HPDE6-E6E7 (cell line): ENCODE results near the gene NET1.
"Not testable (repeated sequence)": the region's sequence is repeated elsewhere in the genome, so short reads cannot be mapped to it uniquely, and the experiment has no call there.

Experiments used
- DNase-seq: peaks from one replicate; pipeline ENCODE4 v3.0.0; 2011; ENCODE audit warnings: missing footprints; ENCODE audit errors: extremely low spot score

NET1 gene

DNA sequence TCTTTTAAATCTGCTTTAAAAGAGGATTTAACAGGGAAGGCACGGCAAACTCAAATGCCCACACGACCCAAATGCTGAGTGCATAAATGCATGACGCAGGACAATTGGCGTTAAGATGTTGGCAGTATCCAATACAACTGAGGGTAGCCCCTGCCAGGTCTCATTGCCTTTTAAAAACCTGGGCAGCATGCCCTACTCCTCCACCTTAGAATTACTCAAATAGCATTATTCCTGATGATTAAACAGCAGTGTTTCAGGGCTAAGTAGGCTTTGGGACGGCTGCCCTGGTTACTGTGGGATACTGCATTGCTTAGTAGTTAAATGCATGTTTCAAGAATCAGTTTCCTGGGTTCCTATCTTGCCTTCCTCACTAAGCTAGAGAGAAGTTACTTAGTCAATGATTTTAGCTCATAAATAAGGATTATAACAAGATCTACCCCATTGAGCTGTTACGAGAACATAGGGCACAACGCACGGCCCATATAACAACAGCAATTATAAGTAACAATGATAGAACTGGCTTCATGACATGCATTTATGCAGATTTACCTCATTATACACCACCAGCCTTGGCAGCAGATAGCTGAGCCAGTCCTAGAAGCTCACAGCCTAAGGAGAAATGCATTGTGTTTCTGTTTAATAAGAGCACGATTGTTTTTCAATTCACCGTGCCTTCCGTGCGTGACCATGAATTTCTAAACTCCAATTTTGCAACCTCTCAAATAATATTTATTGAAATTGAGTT is 15.6 kb upstream of the NET1 start:
- no peak for DNase-seq

DNA sequence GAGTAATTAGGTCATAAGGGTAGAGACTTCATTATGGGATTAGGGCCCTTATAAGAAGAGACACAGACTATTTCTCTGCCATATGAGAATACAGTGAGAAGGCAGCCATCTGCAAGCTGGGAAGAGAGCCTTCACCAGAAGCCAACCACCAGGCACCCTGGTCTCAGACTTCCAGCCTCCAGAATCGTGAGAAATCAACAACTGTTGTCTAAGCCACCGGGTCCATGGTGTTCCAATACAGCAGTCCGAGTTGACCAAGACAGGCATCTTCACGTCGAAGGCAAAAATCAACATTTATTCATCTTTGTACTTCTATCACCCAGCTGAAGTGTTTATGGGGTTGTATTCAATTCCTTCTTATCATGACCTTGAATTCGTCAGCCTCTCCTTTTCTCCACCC is 13.0 kb upstream of the NET1 start:
- DNase-seq = no peak

DNA sequence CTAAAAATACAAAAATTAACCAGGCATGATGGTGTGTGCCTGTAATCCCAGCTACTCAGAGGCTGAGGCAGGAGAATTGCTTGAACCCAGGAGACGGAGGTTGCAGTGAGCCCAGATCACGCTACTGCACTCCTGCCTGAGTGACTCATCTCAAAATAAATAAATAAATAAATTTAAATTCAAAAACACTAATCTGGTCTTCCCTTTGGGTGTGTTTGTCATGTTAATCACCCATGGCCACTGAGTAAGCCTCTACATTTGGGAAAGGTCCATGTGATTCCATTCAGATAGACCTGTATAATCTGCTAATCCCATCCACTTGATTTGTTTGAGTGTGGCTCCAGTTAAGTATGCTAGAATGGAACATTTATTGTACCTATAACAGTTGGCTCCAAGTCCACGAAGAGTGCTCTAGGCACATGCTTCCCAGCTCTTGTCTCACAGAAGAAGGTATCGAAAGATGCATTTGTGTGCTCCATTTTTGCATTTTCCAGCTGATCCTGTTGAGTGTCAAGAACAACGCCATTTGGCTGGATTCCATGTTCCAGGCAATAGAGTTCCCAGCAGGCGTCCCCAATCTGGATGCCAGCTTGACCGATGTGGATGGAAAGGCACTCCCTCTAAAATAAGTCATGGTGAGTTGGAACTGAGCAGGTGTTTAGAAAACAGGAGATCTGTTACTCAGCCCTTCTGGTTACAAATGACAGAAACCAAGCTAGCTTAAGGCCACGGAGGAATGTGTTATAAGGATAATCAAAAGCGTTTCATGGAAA is 11.7 kb upstream of the NET1 start:
- no peak for DNase-seq

DNA sequence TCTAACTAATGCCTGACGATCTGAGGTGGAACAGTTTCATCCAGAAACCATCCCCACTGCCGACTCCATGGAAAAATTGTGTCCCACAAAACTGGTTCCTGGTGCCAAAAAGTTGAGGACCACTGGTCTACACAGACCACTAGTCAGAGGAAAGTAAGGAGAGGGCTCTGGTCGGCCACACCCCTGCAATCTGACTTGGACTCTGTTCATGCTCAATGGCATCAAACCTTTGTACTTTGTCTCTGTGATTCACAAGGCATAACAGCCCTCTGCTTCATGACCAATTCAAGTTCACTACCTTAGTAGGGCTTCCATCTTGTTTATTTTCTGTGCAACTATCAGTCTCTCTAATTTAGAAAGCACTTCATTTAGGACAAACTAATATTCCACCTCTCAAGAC is 9.6 kb upstream of the NET1 start:
- DNase-seq = no peak

DNA sequence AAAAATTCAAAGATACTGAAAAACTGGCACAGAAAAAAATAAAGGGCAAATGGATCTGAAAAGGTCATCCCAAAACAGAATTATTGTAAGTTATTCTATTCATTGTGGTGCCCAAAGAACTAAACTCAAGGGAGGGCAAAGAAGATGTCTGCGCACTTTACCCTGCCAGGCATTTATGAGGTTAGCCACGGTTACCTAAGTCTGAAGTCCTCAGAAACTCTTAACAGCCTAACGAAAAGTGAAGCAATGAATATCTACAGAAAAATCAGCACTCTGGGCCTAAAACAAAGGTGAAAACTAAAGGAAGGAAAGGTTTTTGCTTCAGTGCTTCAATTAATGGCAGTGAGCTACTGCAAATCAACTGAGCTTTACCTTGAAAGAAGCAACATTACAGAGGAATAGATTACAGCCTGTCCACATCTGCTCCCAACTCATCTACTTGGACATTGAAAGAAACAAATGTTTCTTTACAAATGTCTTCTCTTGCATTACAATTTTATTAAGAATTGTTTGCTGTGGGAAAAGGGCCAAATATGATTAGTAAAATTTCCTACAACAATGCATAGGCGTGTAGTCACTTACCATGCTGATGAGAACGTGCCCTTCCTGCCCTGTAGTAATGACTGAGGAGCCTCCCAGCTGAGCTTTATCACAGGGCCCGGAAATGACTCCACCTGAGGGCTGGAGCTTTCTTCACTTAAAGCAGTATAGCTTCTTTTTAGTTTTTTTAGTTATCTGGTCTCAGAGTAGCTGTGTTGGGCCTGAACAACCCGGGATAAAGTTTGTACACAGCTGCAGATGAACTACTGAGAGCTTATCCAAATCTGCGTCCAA is 7.9 kb upstream of the NET1 start, which contains the start of gene TUBAL3:
Gene TUBAL3, minus strand, starts transcription at position 621 of the 834 bp plus-strand sequence. Its CDS starts 36 bp downstream, at position 585.
- DNase-seq = no peak

- DNase-seq = no peak
Measured at GRCh38 chr10:5406918-5407317, 5.4 kb upstream of the NET1 start.

- DNase-seq = not testable (repeated sequence)
Measured at GRCh38 chr10:5410787-5411186, 1.6 kb upstream of the NET1 start.

GRCh38 chr10:5411941-5412276 is 448 bp upstream of the NET1 start:
- no peak for DNase-seq

DNA sequence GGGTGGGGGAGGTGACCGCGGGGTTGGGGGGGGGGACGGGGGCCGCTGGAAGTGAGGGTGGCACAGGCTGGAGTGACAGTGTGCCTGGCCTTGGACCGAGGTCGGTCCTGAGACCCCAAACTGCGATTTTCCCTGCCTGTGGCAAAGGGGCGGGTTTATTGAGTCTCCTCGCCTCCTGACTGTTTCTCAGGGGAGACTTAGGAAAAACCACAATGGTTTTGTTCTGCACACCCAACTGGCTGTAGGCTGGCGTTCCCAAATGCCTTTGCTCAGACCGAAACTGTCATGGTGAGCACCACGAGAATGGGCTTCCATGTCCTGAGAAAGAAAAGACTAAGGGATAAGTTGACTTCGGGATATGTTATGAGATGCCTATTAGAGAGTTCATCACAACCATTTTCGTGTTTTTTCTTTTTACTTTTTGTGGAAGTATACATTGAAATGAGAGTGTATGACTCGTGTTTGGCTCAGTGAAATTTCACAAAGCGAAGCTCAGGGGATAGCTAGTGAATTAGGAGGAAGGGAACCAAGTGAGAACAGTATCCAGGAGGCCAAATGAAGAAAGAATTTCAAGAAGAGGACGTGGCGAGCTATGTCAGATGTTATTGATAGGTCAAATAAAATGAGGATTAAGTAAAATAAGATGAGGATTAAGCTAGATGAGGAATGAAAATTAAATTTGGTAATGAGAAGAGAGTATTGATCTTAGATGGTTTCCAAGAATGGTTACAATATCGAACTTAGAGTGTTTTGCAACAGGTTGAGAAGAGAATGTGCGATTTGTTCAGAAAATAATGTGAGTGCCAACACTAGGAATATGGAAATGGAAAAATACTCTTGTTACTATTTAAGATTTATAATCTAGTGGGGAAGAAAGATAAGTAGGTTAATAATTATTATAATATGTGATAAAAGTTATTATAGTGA is 918 bp downstream of the NET1 start:
- DNase-seq = peak; percentile 7

DNA sequence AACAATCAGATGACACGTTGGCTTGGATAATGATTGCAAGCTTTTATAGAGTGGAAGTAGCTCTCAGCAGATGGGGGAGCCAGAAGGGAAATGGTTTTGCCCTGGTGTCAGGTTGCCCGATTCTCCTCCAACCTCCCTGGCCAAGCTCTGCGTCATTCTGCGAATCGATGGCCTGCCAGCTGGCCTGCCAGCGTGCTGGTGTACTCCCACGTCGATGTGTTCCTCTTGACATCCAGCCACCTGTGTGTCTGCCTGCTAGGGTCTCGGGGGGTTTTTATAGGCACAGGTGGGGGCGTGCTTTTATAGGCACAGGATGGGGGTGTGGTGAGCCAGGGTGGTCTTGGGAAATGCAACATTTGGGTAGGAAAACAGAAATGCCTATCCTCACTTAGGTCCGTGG is 4.6 kb downstream of the NET1 start:
- DNase-seq = no peak

DNA sequence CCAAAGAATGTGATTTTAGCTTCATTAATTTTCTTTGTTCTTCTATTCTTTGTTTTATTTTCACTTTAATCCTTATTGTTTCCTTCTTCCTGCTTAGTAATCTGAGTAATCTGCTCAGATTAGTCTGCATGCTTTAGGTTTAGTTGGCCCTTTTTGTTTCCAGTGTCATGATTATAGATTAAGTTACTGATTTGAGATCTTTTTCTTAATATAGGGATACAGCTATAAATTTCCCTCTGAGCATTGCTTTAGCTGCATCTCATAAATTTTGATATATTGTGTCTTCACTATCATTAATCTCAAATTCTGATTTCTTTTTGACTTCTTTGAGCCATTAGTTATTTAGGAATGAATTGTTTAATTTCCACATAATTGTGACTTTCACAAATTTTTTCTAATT is 6.2 kb downstream of the NET1 start:
- DNase-seq = no peak

- no peak for DNase-seq
Measured at GRCh38 chr10:5419466-5420094, 7.2 kb downstream of the NET1 start.

GRCh38 chr10:5423771-5424170 is 11.4 kb downstream of the NET1 start:
- no peak for DNase-seq

DNA sequence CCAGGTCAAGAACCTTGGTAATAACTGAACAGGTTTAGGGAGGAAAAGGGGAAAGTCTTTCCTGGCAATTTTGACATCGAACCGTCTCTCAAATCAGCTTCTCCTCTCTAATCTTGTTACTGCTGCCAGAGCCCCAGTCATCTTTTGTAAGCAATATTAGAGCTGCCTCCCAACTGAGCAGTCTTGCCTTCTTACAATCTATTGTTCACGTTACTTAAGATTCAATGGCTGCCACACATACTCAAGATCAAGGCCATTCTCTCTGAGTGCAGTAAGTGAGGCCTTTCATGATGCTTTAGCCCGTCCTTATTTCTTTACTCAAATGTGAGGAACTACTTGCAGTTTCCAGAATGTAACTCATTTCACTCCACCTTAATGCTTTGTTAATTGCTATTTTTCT is 12.4 kb downstream of the NET1 start:
- DNase-seq = no peak

- DNase-seq = no peak
Measured at GRCh38 chr10:5428133-5428532, 15.8 kb downstream of the NET1 start.

GRCh38 chr10:5433182-5433581 is 20.8 kb downstream of the NET1 start:
- DNase-seq = no peak

DNA sequence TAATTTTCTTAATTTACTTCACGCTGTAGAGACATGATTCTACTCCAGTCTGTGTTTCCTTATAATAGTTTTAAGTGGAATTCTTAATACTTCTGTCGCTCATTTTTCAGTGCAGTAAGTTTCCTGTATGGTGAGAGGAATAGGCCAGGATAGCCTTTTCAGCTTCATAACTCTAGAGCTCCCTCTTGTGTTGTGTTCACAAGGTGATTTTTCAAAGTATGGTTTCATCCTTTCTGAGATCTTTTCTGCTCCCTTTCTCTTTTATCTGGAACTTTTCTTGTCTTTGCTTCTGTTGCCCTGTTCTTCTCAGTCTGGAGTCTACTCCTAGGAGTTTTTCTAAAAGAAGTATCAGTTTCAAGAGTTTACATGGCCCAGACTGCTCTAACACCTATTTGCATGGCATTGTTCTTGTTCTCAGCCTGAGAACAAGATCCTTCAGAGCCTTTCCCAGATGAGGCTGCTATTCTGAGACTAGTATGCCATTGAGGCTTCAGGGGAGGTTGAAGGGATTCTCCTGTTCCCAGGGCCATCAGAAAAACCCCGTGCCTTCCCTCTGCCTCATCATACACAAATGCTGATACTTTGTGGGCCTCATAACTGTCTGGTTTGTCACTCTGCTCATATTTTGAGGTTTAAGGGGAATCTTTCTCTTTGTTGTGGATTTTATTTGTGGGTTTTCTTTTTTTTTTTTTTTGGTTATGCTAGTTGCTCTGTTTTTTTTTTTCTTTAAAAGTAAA is 21.8 kb downstream of the NET1 start:
- no peak for DNase-seq

DNA sequence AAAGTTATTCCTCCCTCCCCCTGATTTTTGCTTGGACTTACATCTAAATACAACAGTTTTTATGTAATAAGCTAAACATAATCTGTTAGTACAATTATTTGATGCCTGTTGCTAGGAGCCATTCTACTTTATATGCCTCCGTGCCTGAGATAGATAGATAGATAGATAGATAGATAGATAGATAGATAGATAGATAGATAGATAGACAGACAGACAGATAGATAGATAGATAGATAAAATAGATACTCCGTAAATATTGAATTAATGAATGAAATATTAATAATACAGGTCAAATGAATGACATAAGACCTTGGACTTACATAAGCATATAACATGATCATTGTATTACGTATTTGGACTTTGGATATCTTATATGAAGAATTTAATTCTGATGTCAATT is 23.0 kb downstream of the NET1 start:
- no peak for DNase-seq

DNA sequence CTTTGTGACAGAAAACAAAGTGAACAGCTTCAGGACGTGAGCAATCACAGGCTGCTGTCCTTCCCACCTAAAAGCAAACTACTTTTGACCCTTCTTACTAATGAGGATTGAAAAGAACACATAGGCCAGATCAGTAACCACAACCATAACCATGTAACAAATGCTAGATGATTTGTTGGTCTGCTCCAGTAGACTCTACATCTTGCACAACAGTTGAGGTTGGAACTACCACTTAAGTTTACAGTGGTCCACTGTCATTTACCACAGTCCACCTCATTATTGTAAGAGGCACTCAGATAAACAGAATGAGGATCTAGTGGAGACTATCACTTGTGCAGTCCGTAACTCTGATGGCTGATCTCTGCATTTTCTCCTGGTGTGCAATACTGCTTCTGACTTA is 27.8 kb downstream of the NET1 start:
- no peak for DNase-seq

DNA sequence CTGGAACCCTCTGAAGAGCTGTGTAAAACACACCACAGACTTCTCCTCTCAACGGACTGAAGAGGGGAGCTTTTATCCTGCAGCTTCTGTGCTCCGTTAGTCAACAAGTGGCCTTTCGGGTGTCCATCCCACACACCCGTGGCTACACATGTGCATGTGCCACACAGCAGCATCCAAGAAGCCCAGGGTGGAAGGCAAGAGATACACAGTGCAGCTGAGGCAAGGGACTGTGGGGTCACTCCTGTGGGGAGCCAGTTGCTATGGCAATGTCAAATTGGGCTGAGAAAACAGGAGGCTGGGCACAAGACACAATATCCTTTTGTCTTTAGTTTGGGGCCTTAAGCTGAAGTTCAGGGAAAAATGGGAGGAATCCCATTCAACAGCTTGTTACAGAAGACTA is 28.7 kb downstream of the NET1 start:
- DNase-seq = no peak
